ENCODE results near the gene NEK7. TPM values are rescaled to one million over a fixed set of nuclear protein-coding genes. Genes with fewer than 3 reads are reported as not detected.

The NEK7 gene
- total RNA-seq, 6 donors from 2014 or later = 55.3 to 137 (median 112) TPM

DNA sequence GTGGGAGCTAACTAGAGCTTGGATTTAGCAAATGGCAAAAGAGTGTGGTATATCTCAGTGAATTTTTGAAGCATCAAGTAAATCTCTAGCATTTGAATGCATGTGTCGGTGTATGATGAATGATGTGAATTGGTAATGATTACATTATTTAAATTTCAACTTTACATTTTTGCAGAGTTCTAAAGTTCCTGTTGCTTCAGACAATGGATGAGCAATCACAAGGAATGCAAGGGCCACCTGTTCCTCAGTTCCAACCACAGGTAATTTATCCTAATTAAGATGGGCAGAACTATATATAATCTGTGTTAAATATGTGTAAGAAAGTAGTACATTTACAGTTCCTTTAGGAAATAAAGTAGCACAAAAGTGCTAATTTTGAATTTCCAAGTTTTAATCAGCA is 75.6 kb downstream of the NEK7 start:
- no peaks in the 10 kb centered on the region for H3K9me3 ChIP-seq
- TF ChIP-seq, protein P1, sequence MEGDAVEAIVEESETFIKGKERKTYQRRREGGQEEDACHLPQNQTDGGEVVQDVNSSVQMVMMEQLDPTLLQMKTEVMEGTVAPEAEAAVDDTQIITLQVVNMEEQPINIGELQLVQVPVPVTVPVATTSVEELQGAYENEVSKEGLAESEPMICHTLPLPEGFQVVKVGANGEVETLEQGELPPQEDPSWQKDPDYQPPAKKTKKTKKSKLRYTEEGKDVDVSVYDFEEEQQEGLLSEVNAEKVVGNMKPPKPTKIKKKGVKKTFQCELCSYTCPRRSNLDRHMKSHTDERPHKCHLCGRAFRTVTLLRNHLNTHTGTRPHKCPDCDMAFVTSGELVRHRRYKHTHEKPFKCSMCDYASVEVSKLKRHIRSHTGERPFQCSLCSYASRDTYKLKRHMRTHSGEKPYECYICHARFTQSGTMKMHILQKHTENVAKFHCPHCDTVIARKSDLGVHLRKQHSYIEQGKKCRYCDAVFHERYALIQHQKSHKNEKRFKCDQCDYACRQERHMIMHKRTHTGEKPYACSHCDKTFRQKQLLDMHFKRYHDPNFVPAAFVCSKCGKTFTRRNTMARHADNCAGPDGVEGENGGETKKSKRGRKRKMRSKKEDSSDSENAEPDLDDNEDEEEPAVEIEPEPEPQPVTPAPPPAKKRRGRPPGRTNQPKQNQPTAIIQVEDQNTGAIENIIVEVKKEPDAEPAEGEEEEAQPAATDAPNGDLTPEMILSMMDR (IDR thresholded peaks at IDR 0.05) = no peak
- no peak for TF ChIP-seq EP300 (IDR thresholded peaks at IDR 0.05)
- no peak for TF ChIP-seq POLR2A (IDR thresholded peaks at IDR 0.05)
- no peak for TF ChIP-seq POLR2AphosphoS5 (IDR thresholded peaks at IDR 0.05)
- H3K36me3 ChIP-seq = peaks cover 0 to 7% (median 0%) of the 10 kb centered on the region in 4 donors
- 98 to 100% methylated on average over 1 of the region's 1 CpG for WGBS, 2 donors
- H3K27ac ChIP-seq = no peak overlapping the region
- H3K27me3 ChIP-seq = no peaks in the 10 kb centered on the region
- ATAC-seq (ENCODE audit: low FRiP score in 2 of 2) = no peak
- peaks cover 6 to 19% (median 14%) of the 10 kb centered on the region in 4 donors for H3K4me1 ChIP-seq
- H3K4me3 ChIP-seq = no peak overlapping the region
- DNase-seq = no peak

DNA sequence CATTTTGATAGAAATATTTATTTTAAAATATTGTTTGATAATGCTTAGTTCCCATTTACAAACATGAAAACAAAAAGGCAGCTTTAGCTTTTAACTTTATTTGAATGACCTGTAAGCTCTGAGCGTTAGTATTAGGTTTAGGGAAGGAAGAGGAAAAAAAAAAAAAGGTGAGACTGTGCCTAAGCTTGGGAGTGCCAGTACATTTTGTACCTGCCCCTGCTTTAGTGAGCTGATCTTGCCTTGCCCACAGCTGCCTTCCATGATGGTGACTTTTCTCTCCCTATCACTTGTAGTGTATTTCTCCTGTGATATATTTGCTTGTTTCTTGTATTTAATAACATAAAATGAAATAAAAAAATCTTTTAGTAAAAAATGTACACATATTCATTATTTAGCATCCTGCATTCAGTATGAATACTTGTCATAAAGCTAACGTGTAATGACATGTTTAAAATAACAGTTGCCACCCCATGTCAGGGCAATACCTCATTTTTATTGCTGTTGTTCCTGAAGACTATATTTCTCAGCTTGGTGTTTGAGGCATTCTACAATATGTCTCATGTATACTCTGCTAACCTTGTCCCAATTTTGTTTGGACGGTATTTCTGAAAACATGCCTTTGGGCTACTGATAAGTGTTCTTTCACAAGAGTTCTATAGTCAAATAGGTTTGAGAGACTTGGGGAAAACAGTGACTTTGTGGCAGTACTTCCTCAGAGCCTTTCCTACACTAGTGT is 76.3 kb downstream of the NEK7 start:
- TF ChIP-seq EP300 (IDR thresholded peaks at IDR 0.05) (no peak), POLR2A (IDR thresholded peaks at IDR 0.05) (no peak), POLR2AphosphoS5 (IDR thresholded peaks at IDR 0.05) (no peak)
- TF ChIP-seq, protein P1 (IDR thresholded peaks at IDR 0.05) = no peak
- ATAC-seq (ENCODE audit: low FRiP score in 2 of 2) = no peak
- H3K4me1 ChIP-seq = peaks cover 6 to 19% (median 14%) of the 10 kb centered on the region in 4 donors
- no peaks in the 10 kb centered on the region for H3K9me3 ChIP-seq
- no peaks in the 10 kb centered on the region for H3K27me3 ChIP-seq
- DNase-seq = no peak
- H3K4me3 ChIP-seq = no peak overlapping the region
- WGBS, 2 donors = 74 to 75% methylated on average over 3 of the region's 3 CpGs
- no peak overlapping the region for H3K27ac ChIP-seq
- peaks cover 0 to 7% (median 0%) of the 10 kb centered on the region in 4 donors for H3K36me3 ChIP-seq

DNA sequence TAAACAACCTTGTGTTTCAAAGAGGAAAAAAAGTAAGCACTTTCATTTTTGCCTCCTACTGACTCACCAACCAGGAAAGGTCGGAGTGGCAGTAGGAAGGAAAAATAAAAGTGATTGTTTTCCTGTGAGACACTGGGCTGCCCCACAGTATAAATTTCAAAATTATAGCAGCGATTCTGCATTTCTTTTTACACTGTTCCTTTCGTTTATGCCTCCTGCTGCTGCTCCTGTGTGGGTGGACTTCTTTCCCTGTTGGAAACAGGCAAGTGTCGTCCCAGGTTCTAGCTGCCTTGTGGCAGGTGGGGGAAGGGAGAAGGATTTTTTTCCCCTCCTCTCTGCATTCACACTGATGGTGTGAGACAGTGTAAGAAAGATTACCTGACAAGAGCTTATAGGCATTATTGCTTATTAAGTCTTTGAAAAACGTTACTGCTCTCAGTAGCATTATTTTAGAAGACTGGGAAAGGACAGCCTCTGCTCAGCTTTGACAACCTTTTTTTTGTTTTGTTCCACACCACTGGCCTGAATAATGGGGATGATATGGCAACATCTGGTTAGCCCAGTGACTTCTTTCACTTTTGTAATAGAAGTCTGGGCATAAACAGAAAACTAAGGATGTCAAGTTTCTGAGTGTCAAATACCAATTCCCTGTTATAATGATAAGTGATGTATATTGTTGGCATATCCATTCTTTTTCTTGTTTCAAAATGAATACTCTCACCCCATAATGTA is 77.9 kb downstream of the NEK7 start:
- peak in 1 of 2 donors; percentile 36 for ATAC-seq (ENCODE audit: low FRiP score in 2 of 2)
- peaks cover 6 to 19% (median 14%) of the 10 kb centered on the region in 4 donors for H3K4me1 ChIP-seq
- H3K36me3 ChIP-seq = peaks cover 0 to 7% (median 0%) of the 10 kb centered on the region in 4 donors
- no peaks in the 10 kb centered on the region for H3K27me3 ChIP-seq
- no peak for DNase-seq
- H3K9me3 ChIP-seq = no peaks in the 10 kb centered on the region
- TF ChIP-seq POLR2A (IDR thresholded peaks at IDR 0.05) (no peak), EP300 (IDR thresholded peaks at IDR 0.05) (no peak), POLR2AphosphoS5 (IDR thresholded peaks at IDR 0.05) (no peak)
- TF ChIP-seq, protein P1 (IDR thresholded peaks at IDR 0.05) = no peak
- peak overlapping the region in 3 of 4 donors; percentile 12 to 48 (median 18) for H3K27ac ChIP-seq
- 21 to 30% methylated on average over 5 of the region's 5 CpGs for WGBS, 2 donors
- peak overlapping the region in 1 of 4 donors; percentile 2 for H3K4me3 ChIP-seq

DNA sequence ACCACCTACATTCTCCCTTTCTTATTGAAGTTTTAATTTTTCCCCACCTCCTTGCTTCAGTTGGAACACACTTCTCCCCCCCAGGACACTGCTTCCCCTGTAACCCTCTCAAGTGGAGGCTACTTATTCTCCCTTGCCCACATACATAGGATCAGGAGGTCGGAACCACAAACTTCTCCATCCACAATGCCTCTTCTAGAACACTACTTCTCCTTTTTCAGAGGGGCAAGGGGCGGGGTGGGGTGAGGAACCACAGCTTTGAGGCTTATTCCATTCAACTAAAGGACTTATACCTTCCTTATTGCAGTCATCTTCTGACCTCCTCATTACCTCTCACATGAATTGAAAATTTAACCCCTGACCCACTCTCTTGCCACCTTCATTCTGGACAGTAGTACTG is 81.3 kb downstream of the NEK7 start:
- WGBS, 2 donors = 77 to 78% methylated on average over 2 of the region's 2 CpGs
- no peak overlapping the region for H3K4me3 ChIP-seq
- peaks cover 0 to 7% (median 0%) of the 10 kb centered on the region in 4 donors for H3K36me3 ChIP-seq
- no peak overlapping the region for H3K27ac ChIP-seq
- peak in 1 of 2 donors; percentile 55 for DNase-seq
- peak; percentile 49 to 72 for ATAC-seq (ENCODE audit: low FRiP score in 2 of 2)
- no peaks in the 10 kb centered on the region for H3K27me3 ChIP-seq
- H3K9me3 ChIP-seq = no peaks in the 10 kb centered on the region
- H3K4me1 ChIP-seq = peaks cover 6 to 14% (median 10%) of the 10 kb centered on the region in 4 donors
- TF ChIP-seq POLR2A (IDR thresholded peaks at IDR 0.05) (no peak), POLR2AphosphoS5 (IDR thresholded peaks at IDR 0.05) (no peak), EP300 (IDR thresholded peaks at IDR 0.05) (no peak)
- TF ChIP-seq, protein P1 (IDR thresholded peaks at IDR 0.05) = no peak

Measured in upper lobe of left lung (tissue), 6 donors.